HG03439 (cell line): ENCODE data around the gene CAPRIN2.
A peak's percentile ranks its signal among the peaks of the same experiment; 100 is the strongest.

Experiments
- ATAC-seq: cut with Tn5 transposase; IDR thresholded peaks from one replicate; pipeline ENCODE4 v1.9.1; 2021; ENCODE audit warnings: mild to moderate bottlenecking, moderate library complexity; ENCODE audit not compliant: unreplicated experiment

Gene CAPRIN2

GRCh38 chr12:30754750-30755394 is at the start of gene CAPRIN2:
Gene CAPRIN2 (minus strand): TSS chr12:30754951. CDS start chr12:30753520, 1,431 bp downstream.
- ATAC-seq, result peak; percentile 97

- no peak for ATAC-seq
Observed at GRCh38 chr12:30797689-30798088, 42.9 kb upstream of the CAPRIN2 start.

DNA sequence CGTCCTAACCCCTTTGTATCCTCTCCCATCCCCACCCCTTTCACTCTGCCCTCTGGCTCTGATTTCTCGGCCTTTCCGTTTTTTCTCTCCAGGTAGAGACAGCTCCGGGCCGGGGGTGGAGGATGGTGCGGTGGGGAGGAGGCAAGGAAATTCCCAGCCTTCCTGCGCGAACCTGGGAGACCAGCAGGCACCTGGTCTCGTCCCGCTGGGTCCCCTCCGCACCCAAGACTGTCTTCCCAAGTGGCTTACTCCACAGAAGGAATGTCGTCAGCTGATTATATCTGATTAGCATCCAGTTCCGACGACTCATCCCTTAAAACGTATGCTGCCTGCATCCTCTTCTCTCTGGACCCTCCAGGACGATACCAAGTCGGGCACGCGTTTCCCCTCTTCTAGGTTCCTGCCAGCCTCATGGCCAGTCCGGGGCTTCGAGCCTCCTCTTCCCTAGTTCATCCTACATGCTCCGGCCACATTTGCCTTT is 42.2 kb upstream of the CAPRIN2 start:
- ATAC-seq, result no peak

GRCh38 chr12:30796313-30796780 is 41.6 kb upstream of the CAPRIN2 start:
- ATAC-seq, result peak; percentile 13

DNA sequence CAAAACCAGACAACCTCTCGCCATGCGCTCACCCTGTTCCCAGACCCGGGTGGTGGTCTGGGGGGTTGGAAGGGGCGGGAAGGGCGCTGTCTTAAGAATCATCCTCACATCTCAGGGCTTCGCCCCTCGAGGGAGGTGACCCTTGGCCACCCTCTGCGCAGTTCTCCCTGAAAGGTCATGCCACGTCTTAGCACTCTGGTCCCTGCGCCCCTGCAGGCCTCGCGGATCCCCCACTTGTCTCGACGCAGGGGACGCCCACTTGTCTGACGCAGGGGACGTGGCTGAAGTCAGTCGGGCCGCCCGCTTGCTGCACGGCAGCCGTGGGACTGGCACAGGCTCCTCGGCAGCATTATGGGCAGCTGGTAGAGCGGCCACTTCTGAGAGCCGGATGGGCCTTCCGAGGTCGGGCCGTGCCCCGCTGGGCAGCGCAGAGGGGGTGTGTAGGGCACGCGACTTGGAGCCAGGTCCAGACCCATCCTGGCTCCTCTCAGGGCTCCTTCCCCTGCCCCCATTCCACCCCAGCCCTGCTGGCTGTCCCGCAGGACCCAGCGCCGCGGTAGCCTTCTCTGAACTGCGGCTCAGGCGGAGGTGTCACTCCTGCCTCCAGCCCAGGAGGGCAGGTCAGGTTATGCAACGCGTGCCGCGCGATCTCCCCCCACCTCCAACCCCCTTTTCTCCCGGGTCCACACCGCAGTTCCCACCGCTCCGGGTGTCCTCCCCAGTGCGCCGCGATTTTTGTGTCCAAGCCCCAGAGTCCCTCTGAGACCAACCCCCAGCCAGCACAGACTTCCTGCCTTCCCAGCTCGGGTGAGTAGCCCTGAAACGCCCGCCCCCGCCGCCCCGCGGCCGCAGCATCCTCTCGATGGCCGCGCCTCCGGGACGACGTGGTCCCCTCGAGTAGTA is 40.9 kb upstream of the CAPRIN2 start:
- ATAC-seq, result peak; percentile 80

DNA sequence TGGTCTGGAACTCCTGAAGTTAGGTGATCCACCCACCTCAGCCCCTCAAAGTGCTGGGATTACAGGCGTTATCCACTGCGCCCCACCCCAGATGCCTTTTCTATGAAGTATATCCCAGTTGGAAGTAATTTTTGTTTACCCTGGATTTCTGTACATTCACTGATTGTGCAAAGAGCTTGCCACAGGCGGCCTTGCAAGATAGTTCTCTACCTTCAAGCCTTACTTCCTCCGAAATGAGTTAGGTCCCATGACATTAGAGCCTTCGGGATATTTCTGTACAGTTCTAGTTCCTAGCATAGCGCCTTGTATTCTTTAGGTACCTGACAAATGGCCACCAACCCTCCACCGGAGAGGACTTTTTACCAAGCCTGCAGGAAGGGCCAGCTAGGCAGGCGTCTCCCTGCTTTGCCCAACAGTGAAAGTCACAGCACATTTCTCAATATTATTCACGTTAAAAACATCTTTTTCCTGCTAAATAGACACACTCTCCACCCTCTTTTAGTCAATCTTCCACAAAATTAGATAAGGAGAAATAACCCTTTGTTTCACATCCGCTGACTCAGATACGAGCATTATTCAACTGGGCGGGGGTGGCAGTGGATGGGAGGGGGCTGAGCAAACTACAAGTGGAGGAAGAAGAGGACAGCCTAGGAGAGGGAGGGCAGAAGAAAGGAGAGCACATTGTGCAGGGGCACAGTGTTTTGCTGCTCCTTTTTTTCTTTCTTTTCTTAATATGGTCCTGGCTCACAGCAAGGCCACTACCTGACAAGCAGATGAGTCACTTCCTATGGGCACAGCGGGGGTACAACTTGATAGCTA is 40.0 kb upstream of the CAPRIN2 start:
- no peak for ATAC-seq

DNA sequence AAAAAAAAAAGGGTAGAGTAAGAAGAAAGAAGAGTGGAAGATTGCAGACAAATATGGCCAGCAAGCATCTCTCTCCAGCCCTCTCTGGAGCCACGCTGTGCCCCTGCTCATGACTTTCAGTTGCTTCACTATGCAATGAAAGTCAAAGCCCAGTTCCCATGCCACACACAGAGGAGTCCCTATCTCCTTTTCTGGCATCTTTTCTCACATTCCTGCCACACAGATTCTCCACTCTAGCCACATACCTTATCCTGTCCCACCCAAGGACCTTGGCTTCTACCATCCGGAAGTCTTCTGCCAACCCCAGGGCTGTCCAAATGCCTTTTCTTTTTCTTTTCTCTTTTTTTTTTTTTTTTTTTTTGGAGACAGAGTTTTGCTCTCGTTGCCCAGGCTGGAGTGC is 39.3 kb upstream of the CAPRIN2 start:
- no peak for ATAC-seq

GRCh38 chr12:30792648-30793499 is 38.1 kb upstream of the CAPRIN2 start:
- no peak for ATAC-seq

DNA sequence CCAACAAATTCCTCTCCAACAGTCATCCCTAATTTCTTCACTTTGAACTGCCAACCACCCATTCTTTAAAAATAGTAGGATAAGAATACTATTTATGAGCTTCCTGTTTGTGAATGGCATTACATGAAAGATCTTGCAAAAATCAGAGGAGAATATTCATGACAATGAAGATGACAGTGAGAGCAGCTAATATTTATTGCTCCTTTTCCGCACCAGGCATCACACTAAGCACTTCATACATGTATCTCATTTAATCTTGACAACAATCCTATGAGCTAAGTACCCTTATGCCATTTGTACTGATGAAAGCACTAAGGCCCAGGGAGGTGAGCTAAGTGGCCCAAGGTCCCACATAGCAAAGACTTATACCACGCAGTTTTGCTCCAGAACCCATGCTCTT is 37.3 kb upstream of the CAPRIN2 start:
- ATAC-seq, result no peak

DNA sequence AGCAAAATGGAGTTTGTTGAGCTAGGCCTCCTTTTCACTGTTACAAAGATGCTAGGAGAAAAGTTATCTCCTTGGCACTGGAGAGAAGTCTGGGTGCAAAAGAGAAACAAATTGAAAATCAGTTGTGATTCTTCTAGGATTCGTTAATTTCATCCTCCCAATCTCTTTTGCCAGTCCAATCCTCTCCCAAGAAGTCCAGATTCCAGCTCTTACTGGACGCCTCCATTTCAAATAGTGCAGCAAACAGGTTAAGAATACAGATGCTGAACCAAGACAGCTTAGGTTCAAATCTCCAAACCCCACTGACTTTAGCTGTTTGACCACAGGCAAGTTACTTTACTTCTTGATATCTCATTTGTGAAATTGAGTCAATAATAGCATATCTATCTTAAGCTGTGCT is 34.0 kb upstream of the CAPRIN2 start:
- ATAC-seq, result no peak

DNA sequence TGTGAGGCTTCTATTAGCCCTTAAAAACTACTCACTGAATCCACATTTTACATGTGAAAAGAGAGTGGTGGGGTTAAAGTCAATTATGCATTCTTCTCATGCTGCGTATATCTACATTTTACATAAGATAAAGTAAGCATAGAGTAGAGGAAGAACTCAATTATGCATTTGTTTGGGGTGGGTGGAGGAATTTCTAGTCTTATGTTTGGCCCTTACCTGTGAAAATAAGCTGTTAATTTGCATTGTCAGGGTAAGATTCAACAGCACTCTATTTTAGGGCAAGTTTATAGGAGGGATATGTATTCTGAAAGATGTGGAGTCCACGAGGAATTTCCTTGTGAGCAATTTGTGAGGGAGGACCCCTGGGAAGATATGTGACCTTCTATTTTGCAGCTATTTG is 30.9 kb upstream of the CAPRIN2 start:
- no peak for ATAC-seq

- ATAC-seq, result no peak
Observed at GRCh38 chr12:30784508-30784907, 29.8 kb upstream of the CAPRIN2 start.

GRCh38 chr12:30783946-30784345 is 29.2 kb upstream of the CAPRIN2 start:
- ATAC-seq, result no peak

DNA sequence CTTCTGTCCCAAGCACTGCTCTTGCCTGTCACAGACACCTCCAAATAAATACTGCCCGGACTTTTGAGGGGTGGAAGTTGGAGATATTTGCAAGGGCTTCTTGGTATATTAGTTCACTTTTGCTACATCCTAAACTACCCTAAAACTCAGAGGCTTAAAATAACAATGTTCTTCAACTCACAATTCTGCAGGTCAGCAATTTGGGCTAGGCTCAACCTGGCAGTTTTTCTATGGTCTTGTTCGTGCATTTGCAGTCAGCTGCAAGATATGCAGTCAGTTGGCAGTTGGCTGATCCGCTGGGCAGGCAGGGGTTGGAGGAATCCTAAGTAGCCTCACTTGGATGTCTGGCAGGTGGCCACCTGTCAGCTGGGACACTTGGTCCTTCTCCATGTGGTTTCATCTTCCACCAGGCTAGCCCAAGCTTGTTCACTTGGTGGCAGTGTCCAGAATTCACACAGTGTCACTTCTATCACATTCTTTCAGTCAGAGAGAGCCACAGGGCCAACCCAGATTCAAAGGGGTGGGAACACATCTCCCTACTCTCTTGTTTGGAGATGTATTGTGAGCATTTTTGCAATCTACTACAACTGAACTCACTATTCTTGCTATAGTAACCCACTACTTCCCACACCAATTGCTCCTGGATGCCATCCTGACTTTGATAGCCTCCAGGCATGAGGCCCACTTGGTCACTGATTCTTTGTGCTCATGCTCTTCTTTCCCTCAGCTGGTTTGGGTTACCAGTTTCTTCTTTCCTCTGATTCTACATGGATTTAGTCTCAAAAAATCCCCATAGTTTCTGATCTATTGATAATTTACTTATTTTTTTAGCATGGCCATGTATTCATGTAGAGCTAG is 27.8 kb upstream of the CAPRIN2 start:
- ATAC-seq, result no peak

DNA sequence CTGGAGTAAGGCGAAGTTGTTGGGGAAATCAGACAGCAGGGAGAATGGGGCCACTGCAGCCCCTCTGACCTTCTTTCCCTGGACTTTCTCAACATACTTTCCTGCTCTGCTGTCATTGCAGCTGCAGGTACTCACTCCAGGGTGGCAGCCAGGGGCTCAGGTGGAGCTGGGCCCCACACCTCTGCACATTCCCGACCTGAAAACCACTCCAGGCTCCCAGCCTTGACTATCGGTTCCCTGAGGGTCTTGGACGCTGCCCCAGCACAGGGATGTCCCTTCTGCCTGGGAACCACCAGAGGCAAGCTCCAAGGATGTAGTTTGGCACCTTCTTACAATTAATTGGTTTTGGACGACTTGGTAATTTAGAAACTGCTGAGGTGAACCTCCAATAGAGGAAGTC is 24.8 kb upstream of the CAPRIN2 start:
- no peak for ATAC-seq

GRCh38 chr12:30779178-30779577 is 24.4 kb upstream of the CAPRIN2 start:
- ATAC-seq, result no peak

DNA sequence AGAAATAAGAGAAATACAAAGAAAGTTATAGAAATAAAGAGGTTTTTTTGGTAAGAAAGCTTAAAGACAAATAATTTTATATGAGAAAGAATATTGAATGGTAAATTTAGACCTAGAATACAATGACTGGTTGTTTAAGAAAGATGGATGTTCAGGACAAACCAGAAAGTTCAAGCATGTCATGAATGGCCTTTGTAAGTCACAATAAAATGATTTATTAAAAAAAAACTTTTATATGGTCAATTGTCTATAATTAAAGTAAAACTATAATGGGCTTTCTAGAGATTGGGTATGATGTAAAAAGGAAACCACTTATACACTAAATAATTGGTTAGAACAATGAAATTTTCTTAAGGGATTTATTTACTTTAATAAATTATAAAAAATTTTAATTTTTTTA is 19.8 kb upstream of the CAPRIN2 start:
- ATAC-seq, result no peak

DNA sequence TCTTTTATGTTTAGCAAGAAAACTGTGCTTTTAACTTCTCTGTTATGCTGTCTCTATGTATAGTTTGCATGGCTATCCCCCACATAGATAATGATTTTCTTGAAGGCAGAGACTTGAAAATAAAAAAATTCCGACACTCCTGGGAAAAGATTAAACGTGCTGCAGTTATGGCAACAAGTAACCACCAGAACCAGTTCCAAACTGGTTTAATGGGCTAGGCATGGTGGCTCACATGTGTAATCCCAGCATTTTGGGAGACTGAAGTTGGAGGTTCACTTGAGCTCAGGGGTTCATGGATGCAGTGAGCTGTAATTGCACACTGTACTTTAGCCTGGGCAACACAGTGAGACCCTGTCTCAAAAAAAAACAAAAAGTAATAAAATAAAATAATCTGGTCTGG is 15.1 kb upstream of the CAPRIN2 start:
- no peak for ATAC-seq

DNA sequence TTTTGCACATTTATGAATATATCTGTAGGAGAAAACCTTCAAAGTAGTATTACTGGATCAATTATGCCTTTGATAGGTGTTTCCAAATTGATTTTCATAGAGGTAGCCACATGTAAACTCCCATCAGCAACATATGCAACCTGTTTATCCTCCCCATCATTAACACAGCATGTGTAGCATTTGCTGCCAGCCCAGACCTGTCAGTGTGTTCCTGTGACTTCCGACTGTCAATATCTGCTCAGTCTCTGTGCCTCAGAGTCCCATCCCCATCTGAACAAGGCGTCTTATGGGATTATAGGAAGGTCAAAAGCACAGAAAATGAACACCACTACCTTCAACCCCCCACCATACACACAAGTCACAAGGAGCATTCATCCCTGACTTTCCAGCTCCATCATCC is 9.5 kb upstream of the CAPRIN2 start:
- ATAC-seq, result no peak
